ENCODE results near the gene CSKMT.
A peak's percentile ranks its signal among the peaks of the same experiment; 100 is the strongest.
"Not testable (repeated sequence)": the region's sequence is repeated elsewhere in the genome, so short reads cannot be mapped to it uniquely, and the experiment has no call there.

CSKMT gene

GRCh38 chr11:62656796-62657429 is 8.2 kb upstream of the CSKMT start:
- DNase-seq: no peak

- peak; percentile 67 for DNase-seq
These were observed 572 bp upstream of the CSKMT start for GRCh38 chr11:62664405-62665074.

DNA sequence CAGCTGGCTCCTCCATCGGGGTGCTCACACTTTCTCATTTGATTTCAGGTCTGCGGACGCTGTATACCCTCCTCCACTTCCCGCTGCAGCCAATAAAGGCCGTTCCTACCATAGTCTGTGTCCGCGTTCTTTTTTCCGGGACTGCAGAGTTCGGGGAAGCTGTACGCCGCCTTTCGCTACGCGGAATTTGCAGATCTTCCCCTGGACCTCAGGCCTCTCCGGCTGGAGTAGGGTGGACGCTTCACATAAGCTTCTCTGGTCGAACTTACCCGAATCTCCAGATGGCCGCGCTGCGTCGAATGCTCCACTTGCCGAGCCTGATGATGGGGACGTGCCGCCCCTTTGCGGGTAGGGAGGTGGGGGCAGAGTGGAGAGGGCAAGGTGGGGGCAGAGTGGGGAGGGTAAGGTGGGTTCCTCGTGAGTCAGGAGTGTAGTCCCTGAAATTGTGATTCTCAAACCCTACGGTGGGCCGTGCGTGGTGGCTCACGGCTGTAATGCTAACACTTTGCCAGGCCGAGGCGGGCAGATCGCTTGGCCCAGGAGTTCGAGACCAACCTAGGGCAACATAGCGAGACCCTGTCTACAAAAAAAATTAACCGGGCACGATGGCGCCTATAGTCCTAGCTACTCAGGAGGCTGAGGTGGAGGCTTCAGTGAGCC is 617 bp downstream of the CSKMT start:
- peak; percentile 66 for DNase-seq

DNA sequence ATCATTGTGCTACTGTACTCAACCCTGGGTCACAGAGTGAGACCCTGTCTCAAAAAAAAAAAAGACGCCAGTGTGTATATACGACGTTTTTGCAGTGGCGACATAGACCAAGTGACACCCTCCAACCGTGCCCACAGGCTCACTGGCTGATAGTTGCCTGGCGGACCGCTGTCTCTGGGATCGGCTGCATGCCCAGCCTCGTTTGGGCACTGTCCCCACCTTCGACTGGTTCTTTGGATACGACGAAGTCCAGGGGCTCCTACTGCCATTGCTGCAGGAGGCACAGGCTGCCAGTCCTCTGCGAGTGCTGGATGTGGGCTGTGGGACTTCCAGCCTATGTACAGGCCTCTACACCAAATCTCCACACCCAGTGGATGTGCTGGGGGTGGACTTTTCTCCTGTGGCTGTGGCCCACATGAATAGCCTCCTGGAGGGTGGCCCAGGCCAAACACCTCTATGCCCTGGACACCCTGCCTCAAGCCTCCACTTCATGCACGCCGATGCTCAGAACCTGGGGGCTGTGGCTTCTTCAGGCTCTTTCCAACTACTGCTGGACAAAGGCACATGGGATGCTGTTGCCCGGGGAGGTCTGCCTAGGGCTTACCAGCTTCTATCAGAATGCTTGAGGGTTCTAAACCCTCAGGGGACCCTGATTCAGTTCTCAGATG is 1.3 kb downstream of the CSKMT start:
- peak; percentile 39 for DNase-seq

- DNase-seq: no peak
These were observed 2.3 kb downstream of the CSKMT start for GRCh38 chr11:62667460-62667859.

GRCh38 chr11:62669420-62670161 is 4.5 kb downstream of the CSKMT start:
- no peak for DNase-seq

- DNase-seq: no peak
These were observed 6.1 kb downstream of the CSKMT start for GRCh38 chr11:62671236-62671607.

GRCh38 chr11:62671608-62672389 is 6.7 kb downstream of the CSKMT start, which contains the start of the genes LBHD1 and UQCC3:
Gene LBHD1 (minus strand): TSS chr11:62672267. CDS start chr11:62670031, 2,236 bp downstream.
Gene UQCC3 (plus strand): TSS chr11:62671673. CDS start chr11:62671746, 73 bp downstream.
- peak; percentile 97 for DNase-seq

GRCh38 chr11:62673196-62673525 is 8.0 kb downstream of the CSKMT start:
- no peak for DNase-seq

- DNase-seq: not testable (repeated sequence)
These were observed 10.3 kb downstream of the CSKMT start for GRCh38 chr11:62675415-62675814.

DNA sequence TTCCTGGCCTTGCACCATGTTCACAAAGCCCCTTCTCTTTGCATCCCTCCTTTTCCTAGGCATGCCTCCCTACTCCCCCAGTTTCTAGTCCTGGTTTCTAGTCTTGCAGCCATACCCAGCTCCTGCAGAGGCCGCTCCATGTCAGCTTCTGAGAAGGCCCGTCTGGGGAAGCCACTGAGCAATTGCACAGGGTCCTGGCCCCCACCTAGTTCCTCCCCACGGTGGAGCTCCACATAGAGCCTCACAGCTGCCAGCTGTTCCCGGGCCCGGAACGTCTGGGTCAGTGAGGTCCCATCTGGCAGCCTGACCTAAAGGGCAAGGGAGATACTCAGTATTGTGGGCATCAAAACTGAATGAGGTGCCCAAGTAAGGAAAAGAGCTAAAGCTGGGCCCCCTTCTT is 11.6 kb downstream of the CSKMT start:
- no peak for DNase-seq

DNA sequence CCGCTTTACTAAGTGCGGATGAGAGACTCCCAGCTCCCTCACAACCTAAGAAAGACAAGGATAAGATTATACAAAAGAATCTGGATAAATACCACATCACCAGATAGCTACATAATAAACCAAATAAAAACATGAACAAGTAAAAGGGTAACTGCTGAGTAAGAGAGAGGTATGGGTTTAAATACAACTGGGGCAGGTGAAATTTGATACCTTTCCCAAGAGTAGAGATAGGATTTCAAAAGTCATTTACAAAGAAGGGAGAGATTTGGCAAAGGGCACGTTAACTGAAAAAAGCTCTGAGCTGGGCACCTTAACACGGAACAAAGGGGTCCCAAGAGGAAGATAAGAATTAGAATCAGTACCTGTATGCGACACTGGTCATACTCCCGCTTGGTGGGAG is 12.0 kb downstream of the CSKMT start:
- no peak for DNase-seq

- DNase-seq: no peak
These were observed 12.6 kb downstream of the CSKMT start for GRCh38 chr11:62677714-62678113.

- DNase-seq: no peak
These were observed 13.3 kb downstream of the CSKMT start for GRCh38 chr11:62678433-62678769.

GRCh38 chr11:62678770-62679696 is 13.9 kb downstream of the CSKMT start, which contains the start of gene UBXN1:
Gene UBXN1 (minus strand): TSS chr11:62679073. CDS start chr11:62678923, 150 bp downstream.
- DNase-seq: peak; percentile 89

- peak; percentile 71 for DNase-seq
These were observed 15.7 kb downstream of the CSKMT start for GRCh38 chr11:62680825-62681240.

DNA sequence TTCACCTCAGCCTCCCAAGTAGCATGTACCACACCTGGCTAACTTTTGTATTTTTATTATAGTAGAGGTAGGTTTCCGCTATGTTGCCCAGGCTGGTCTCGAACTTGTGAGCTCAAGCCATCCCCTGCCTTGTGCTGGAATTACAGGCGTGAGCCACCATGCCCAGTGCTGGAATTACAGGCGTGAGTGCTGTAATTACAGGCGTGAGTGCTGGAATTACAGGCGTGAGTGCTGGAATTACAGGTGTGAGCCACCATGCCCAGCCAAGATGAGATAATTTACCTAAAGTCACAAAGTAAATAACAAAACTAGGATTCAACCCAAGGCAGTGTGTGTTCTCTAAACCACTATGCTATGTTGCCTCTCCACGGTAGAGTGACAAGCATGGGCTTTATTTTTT is 17.4 kb downstream of the CSKMT start:
- DNase-seq: no peak

DNA sequence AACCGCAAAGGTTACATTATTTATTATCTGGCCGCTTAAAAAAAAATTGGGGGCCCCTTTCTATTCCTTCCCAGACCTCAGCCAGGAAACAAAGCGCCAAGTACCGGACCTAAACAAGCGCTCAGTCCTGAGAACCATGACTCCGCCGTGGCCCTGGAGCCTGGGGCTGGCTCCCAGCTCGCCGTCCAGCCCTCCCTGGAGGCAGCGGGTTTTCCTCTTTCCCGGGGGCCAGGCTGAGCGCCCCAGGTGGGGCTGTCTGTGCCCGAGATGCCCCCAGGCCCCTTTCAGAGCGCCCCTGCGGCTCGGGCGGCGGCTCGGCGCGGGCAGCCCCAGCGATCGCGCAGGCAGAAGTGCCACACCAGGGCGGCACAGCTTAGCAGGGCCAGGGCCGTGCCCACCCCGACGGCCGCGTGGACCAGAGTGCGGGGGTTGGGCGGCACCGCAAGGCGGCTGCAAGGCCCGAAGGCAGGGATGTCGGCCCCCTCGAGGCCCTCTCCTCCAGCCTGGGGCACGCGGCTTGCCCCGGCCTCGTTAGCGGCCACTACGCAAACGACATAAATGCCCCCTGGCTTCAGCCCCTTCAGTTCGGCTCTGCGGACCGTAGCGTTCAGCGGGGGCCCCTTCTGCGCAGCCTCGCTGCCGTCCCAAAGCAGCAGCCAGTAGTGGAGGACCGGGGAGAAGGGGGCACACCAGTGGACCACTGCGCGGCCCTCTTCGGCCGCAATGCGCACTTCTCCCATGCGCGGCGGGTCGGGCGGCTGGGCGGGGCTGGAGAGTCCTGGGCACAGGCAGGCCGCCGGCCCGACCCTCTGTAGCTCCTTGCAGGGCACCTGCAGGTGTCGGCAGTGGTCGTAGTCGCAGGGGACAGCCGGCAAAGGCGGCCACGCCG is 22.6 kb downstream of the CSKMT start:
- DNase-seq: no peak

GRCh38 chr11:62688491-62688890 is 23.4 kb downstream of the CSKMT start:
- no peak for DNase-seq

All from activated CD4-positive, alpha-beta T cell treated with anti-CD3 and anti-CD28 coated beads, Interleukin-10, Interleukin-2, amounts not matched to agents 100 ng/mL and 50 ng/mL, durations not matched to agents 16 hours and 8 hours (primary cell).